GM19099 (cell line): ENCODE measurements around the gene DYNLT4.

Experiments used
- POLR2A ChIP-seq: IDR thresholded peaks from 3 replicates; pipeline ENCODE4 v1.6.1; 2011; ENCODE audit warnings: low read depth; ENCODE audit not compliant: insufficient read length; ENCODE audit errors: extremely low read depth

Gene DYNLT4

DNA sequence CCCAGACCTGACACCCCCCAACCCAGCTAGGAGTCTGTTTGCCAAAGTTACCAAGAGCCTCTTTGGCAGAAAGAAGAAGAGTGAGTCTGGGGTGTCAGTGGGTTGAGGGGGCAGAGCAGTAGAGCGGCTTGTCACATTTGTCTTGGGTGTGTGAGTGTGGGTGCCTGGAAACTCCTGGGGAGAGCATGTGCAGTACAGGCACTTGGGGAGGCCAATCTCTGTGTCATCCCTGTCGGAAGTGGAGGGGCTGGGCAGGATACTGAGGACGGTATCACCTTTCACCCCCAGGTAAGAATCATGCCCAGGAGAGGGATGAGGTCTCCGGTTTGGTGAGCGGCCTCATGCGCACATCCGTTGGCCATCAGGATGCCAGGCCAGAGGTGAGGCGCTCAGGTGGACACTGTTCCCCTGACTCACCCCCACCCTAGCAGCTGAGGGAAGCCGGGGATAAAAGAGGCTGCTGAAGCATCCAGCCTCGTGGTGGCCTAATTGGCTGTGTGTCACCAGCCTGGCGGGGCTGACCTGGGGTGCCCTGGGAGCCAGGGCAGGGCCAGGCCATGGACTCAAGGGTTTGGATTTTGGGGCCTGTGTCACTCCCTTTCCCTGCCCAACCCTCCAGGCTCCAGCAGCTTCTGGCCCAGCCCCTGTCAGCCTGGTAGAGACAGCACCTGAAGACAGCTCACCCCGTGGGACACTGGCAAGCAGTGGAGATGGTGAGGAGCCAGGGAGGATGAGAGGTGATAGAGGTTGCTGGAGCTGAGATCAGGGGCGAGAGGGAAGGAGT, 3.6 kb downstream of the DYNLT4 start:
- no peak for TF ChIP-seq POLR2A

DNA sequence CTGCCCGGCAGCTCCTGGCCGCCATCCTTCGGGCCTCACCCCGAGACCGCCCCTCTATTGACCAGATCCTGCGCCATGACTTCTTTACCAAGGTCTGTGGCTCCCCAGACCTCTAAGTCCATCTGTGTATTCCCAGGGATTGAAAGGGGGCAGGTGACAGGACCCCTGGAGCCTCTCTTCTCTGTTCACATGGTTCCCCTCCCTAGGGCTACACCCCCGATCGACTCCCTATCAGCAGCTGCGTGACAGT, 4.2 kb downstream of the DYNLT4 start:
- TF ChIP-seq POLR2A, result no peak

DNA sequence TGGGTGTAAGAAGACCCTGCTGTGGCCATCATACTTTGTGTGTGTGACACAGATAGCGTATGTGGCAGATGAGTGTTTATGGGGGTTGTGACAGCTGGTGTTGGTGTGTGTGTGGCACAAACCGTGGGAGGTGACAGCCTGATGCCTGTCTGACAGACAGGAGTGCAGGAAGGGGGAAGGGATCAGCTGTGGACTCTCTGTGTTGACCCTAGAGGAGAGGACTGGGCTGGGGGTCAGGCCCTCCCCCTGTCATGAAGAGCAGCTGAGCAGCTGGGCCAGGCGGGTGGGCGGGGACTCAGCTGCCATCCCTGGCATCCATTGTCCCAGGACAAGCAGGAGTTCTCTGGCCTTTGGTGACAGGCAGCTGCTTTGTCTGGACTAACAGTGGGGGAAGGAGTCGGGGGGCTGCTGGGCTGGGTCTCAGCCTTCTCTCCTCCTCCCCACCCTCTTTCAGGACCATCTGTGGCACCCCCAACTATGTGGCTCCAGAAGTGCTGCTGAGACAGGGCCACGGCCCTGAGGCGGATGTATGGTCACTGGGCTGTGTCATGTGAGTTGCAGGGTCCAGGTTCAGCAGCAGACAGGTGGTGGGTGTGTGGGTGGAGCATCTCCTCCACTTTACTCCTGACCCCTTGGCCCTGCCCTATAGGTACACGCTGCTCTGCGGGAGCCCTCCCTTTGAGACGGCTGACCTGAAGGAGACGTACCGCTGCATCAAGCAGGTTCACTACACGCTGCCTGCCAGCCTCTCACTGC, 4.7 kb downstream of the DYNLT4 start:
- TF ChIP-seq POLR2A, result no peak

DNA sequence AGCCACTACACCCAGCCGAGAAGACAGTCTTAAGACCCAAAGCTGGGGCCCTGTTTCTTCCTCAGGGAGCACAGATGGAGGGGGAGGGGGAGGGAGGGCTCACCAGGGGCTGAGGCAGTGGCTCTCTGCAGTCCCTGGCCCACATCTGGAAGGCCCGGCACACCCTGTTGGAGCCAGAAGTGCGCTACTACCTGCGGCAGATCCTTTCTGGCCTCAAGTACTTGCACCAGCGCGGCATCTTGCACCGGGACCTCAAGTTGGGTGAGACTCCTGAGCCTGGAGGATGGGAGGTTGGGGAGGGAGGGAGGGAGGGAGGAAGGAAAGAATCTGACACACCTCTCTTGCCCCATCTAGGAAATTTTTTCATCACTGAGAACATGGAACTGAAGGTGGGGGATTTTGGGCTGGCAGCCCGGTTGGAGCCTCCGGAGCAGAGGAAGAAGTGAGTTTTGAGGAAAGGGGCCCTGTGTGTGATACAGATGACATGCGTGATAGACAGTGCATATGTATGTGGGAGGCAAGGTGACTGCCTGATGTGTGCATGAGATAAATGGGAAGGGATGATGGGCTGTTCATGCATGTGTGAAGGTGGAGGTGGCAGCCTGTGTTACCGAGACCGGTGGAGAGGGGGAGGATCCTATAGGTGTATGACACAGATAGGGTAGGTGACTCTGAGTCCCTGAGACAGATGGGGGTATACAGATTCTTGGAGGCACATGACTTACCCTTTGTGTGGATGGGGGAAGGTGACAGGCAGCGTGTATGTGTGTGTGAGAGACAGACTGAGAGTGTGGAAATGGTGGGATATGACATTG, 5.5 kb downstream of the DYNLT4 start:
- TF ChIP-seq POLR2A, result no peak

DNA sequence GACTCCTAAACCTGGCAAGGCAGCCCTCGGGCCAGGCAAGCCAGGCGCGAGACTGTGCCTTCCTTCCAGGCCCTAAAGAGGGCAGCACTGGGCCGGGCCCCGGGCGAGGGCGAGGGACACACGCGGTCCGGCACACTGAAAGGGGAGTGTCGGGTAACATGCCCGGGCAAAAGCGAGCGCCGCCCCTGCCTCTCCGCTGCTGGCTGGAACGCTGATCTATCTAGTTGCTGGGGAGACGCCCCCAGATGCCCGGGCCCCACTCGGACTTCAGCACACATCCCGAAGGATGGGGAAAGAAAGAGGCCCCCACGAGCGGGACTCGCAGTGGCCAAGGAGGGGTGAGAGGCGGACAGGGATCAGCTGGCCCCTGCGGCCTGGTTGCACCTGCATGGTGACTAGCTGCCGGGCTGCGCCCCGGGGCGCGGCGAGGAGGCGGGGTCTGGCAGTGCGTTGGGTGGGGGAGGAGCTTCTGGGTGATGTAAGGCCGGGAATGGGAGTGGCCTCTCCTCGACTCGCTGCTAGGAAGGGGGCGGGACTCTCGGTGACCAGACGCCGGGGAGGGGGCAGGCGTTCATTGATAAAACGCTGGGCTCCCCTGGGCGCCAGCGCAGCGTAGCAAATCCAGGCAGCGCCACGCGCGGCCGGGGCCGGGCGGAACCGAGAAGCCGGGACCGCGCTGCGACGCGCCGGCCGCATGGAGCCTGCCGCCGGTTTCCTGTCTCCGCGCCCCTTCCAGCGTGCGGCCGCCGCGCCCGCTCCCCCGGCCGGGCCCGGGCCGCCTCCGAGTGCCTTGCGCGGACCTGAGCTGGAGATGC, 7.2 kb downstream of the DYNLT4 start, which contains the start of gene PLK3:
TSS of gene PLK3 (plus strand) at position 608 of the 815 bp plus-strand sequence. CDS start at position 695, 87 bp downstream.
- peak; percentile 95 for TF ChIP-seq POLR2A

DNA sequence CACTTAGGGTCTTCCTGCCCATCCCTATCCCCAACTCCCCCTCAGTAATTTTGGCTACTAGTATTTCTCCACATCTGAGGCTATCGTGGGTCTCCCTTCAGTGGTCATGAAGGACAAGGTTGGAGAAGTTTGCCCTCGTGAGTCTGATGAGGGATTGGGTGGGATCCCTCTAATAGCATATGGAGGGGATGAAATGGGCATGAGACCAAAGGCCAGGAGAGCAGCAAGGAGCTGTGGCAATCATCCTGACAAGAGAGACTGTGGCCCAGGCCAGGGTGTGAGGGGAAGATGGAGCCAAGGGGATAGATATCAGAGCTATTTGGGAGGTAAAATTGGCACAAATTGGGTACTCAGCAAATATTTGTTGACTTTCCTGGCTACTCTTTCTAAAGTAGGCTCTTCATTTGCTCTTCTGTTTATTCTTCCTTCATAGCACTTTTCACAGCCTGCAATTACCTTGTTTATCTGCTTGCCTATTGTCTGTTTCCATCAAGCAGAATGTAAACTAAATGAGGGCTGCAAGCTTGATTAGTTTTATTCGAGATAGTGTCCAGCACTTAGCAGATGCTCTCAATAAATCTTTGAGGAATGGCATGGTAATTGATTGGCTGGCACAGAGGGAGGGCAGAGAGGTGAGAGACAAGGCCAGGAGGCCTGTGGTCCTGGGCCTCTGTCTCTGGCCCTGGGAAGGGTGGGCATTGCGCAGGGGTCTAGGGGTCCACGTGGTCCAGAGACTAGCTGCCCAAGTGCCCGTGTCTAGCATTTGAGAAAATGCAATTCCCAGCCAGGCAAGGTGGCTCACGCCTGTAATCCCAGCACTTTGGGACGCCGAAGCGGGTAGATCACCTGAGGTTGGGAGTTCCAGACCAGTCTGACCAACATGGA, 8.4 kb downstream of the DYNLT4 start:
- no peak for TF ChIP-seq POLR2A

DNA sequence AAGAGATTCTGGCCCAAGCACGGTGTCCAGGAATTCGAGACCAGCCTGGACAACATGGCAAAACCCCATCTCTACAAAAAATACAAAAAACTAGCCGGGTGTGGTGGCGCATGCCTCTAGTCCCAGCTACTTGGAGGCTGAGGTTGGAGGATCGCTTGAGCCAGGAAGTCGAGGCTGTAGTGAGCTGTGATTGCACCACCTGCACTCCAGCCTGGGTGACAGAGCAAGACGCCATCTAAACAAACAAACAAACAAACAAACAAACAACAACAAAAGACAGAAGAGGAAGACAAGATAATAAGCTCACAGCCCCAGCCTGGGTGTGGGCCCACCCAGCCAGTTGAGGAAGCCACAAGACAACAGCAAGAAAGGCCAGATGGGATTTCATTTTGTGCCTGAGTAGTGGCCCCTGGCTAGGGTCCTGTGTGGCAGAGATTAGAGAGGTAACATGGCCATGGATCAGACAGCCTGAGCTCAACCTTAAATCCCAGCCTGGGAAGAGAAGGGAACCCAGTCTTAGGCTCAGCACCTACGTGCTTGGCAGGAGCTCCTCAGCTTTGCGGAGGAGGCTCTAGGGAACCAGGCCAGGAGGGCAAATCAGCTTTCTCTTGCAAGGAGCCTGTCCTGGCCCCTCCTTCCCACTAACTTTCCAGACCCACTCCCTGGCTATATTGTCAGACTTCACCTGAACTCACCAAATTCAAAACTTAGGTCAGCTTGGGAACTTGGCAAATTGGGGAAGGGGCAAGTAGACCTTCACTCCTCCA, 14.2 kb downstream of the DYNLT4 start:
- TF ChIP-seq POLR2A, result no peak

DNA sequence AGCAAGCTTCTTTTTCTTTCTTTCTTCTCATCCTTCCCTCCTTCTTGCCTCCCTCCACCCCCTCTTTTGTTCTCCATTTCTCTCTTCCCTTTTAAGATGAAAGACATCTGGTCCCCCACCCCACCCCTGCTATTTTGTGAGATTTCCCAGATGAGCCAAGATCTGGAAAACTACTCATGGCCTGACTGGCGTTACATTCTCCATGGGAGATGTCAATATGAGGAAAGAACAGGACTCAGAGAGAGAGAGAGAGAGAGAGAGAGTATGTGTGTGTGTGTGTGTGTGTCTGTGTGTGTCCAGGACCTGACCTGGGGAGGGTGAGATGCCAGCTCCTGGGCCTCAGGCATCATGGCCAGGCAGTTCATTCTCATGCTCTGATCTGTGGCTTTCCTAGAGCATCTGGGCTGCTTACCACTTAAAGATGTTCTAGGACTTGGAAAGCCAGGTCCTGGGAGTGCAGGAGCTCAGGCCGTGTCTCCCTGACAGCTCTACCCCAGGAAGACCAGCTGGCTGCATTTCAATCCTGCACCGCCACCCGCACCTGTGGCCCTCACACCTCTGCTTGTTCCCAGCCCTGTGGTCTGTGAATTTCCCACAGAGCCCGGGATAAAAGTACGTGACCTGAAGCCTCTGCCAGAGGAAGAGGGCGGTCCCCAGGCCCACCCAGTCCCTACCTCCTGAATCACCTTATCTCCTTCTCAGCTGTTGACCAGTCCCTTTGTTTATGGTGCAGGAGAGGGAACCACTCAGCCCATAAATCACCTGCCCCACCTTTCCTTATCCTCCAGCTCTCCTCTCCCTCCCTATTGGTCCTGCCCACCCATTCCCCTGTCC, 16.0 kb downstream of the DYNLT4 start:
- TF ChIP-seq POLR2A, result no peak

DNA sequence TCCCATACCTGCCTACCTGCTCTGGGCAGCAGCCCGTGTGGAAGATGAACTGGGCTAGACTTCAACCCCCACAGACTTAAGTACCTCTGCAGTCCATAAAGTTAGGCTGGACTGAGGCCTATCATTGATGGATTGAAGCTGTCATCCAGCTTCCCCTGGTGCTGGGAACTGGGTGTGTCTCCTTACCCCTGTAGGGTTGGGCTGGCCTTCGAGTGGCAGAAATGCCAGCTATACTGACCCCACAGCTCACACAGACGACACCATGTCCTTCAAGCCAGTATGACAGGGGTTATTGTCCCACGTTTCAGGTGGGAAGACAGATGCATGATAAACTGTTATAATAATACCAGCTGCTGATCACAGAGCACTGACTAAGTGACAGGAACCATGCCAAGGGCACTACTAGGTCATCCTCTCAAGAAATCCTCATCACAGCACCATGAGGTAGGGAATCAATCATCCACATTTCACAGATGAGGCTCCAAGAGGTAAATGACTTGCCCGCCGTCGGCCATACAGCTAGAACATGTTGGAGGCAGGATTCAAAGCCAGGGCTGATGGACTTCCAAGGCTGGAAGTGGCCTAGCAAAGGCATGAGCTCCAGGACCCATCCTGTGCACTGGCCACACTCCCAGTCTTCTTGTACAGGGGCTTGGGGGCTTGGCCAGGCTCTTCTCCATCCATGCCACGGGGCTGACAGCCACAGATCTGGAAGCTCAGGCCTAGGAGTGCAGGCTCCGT, 18.9 kb downstream of the DYNLT4 start, which contains the start of gene BEST4:
TSS of gene BEST4 (minus strand) at position 51 of the 741 bp plus-strand sequence. CDS start 465 bp downstream, outside the sequence.
- TF ChIP-seq POLR2A, result no peak

DNA sequence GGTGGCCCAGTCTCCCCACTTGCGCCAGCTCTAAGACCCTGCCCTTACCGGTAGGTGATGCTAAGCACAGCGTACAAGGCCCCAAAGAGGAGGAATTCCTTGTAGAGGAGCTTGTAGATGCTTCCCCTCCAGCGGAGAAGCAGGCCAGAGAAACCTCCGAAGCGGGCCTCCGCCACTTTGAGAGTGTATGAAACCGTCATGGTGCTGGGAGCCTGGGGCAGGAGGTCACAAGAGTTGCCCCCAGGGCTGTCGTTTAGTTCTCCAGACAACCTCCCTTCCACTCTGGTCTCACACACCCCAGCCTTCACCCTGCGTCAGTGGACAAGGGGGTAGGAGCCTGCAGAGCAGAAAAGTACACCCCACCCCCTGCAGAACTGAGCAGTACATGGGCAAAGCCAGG, 19.6 kb downstream of the DYNLT4 start:
- no peak for TF ChIP-seq POLR2A

DNA sequence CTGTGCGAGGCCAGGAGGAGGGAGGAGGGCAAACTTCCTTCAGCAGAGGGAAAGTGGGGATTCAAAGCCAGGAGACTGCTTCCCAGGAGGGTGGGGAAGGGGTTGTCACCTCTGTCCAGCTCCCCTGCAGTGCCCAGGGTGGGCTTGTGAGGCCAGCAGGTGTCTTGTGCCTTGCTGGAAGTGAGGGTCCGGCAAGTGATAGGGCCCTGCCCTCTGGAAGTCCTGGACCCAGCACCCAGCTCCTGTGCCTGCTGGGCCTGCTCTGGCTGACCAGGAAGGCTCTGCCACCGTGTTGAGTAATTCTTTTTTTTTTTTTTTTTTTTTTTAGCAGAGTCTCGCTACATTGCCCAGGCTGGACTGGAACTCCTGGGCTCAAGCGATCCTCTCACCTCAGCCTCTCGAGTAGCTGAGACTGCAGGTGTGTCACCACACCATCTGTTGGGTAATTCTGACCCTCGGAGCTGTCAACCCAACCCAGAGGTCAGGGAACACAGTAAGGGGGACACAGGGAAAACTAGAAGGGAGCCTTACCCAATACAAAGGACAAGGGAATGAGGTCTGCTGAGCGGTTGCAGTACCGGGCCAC, 20.2 kb downstream of the DYNLT4 start:
- no peak for TF ChIP-seq POLR2A
